SK-N-MC (cell line): ENCODE results near the gene PDS5A.
A peak's percentile ranks its signal among the peaks of the same experiment; 100 is the strongest.

Source experiments
- DNase-seq: peaks from one replicate; pipeline ENCODE4 v3.0.0-alpha.2; 2011; ENCODE audit warnings: low read depth, low spot score
- H3K27ac ChIP-seq: fragments of 200-600 bp; sonication (generic); 2 replicates; pipeline ENCODE4 v1.5.1; 2016; ENCODE audit warnings: mixed run types
- H3K36me3 ChIP-seq: fragments of 200-600 bp; sonication (generic); 2 replicates; pipeline ENCODE4 v1.6.1; 2017; ENCODE audit warnings: antibody characterized with exemption, low read length, mixed read lengths; ENCODE audit not compliant: insufficient read depth
- H3K4me3 ChIP-seq: fragments of 200-600 bp; sonication (generic); 2 replicates; pipeline ENCODE4 v1.5.1; 2016
- H3K9ac ChIP-seq: fragments of 200-600 bp; sonication (generic); 2 replicates; pipeline ENCODE4 v1.8.0; 2017; ENCODE audit warnings: mixed run types, mixed read lengths; ENCODE audit not compliant: insufficient read length
- H3K9me3 ChIP-seq: fragments of 200-600 bp; sonication (generic); 2 replicates; pipeline ENCODE4 v1.6.1; 2017; ENCODE audit warnings: low read depth, mild to moderate bottlenecking, antibody characterized with exemption, low read length, moderate library complexity, mixed read lengths
- EZH2 ChIP-seq: fragments of 200-600 bp; sonication (generic); IDR thresholded peaks from one replicate; pipeline ENCODE4 v1.6.1; 2017; ENCODE audit warnings: antibody characterized with exemption
- FOXP2 ChIP-seq: optimal IDR thresholded peaks from 2 replicates; pipeline ENCODE3; 2011; ENCODE audit warnings: mild to moderate bottlenecking, moderate library complexity; ENCODE audit not compliant: insufficient read depth; ENCODE audit errors: extremely low read length, control extremely low read depth
- POLR2AphosphoS5 ChIP-seq: IDR thresholded peaks from 2 replicates; pipeline ENCODE4 v1.6.1; 2012; ENCODE audit warnings: mild to moderate bottlenecking, low read depth, low read length, borderline replicate concordance

PDS5A gene

GRCh38 chr4:39941682-39942217, 36.0 kb downstream of the PDS5A start:
- no peak for TF ChIP-seq POLR2AphosphoS5
- no peak for TF ChIP-seq EZH2
- no peak for TF ChIP-seq FOXP2
- no peak overlapping the region for H3K4me3 ChIP-seq
- peaks cover 22% of the 10 kb centered on the region for H3K36me3 ChIP-seq
- no peak for DNase-seq
- H3K27ac ChIP-seq: no peak overlapping the region
- H3K9me3 ChIP-seq: no peaks in the 10 kb centered on the region
- H3K9ac ChIP-seq: no peak overlapping the region

DNA sequence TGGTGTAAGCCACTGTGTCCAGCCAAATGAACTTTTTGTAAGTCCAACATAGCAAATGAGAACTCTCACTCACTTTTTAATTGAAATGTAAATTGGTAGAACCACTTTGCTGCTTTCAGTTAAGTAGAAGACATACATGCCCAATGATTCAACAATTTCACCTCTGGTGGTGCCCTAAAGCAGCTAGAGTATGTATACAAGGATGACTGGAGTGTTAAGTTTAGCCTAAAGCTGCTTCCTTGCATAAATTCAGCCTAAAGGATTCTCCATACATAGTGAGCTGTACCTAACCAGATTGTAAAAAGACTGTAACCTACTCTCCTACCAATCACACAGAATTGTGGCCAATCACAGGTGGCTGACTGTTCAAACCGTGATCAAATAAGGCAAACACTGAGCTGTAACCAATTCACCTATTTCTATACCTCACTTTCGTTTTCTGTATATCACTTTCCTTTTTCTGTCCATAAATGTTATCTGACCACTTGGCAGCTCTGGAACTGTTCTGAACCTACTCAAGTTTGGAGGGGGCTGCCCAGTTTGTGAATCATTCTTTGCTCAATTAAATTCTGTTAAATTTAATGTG, 39.9 kb downstream of the PDS5A start:
- Histone ChIP-seq H3K9ac (no peak overlapping the region), H3K4me3 (no peak overlapping the region), H3K27ac (peak overlapping the region; percentile 7), H3K36me3 (peaks cover 16% of the 10 kb centered on the region), H3K9me3 (no peaks in the 10 kb centered on the region)
- TF ChIP-seq POLR2AphosphoS5 (no peak), FOXP2 (no peak), EZH2 (no peak)
- no peak for DNase-seq

- DNase-seq: no peak
- Histone ChIP-seq H3K9ac (no peak overlapping the region), H3K36me3 (peaks cover 10% of the 10 kb centered on the region; the same call in 1 of the 2 replicates), H3K4me3 (no peak overlapping the region), H3K27ac (peak overlapping the region; percentile 7; the same call in 1 of the 2 replicates), H3K9me3 (no peaks in the 10 kb centered on the region)
- TF ChIP-seq POLR2AphosphoS5 (no peak), EZH2 (no peak), FOXP2 (no peak)
Measured at GRCh38 chr4:39936565-39937418, 40.9 kb downstream of the PDS5A start.

DNA sequence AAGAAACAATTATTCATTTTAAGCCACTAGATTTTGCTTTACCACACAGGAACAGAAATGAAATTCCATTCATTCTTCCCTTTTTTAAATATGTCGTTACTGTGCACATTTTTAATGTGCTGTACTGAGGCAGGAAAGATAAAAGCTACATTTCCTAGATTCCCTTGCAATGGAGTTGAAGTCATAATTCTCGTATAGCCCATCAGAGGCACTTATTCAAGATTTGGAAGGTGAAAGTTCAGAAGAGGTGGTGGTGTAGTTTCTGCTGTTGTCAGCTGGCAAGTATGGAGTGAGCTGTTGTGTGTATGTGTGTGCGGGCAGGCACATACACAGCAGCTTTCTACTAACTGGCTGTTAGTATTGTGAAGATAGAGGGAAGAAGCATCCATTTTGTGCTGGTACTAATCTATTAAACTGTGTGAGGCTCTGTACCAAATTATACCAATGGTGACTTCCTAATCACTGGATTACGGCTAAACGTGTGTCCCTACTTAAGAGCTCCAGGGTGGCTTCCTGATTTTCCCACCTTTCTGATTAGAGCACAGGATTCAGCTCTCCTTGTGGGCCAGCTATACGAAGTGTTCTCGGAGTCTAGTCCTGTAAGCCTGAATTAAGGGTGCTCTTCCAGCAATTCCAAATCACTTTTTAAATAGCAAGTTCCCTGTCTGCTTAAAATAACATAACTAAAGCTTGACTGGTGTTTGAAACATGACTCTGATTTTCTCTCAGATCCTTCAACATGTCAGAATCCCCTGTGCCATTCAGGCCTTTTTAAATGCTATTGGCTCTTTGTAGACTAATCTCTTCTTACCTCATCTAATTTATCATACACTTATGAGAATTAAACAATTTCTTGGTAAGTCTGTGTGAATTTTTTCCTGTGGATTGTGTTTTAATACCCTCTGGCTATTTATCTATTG, 43.8 kb downstream of the PDS5A start:
- Histone ChIP-seq H3K9ac (peak overlapping the region; percentile 66), H3K4me3 (peak overlapping the region; percentile 76), H3K27ac (peak overlapping the region; percentile 97), H3K9me3 (no peaks in the 10 kb centered on the region), H3K36me3 (peaks cover 7% of the 10 kb centered on the region; the same call in 1 of the 2 replicates)
- TF ChIP-seq POLR2AphosphoS5: no peak
- TF ChIP-seq FOXP2: no peak
- no peak for TF ChIP-seq EZH2
- peak; percentile 50 for DNase-seq

GRCh38 chr4:39932776-39933402, 44.8 kb downstream of the PDS5A start:
- Histone ChIP-seq H3K27ac (peak overlapping the region; percentile 97), H3K36me3 (peaks cover 9% of the 10 kb centered on the region), H3K9ac (peak overlapping the region; percentile 66), H3K9me3 (no peaks in the 10 kb centered on the region), H3K4me3 (peak overlapping the region; percentile 76)
- no peak for DNase-seq
- TF ChIP-seq EZH2 (no peak), FOXP2 (no peak), POLR2AphosphoS5 (no peak)

- peaks cover 20% of the 10 kb centered on the region for H3K36me3 ChIP-seq
- TF ChIP-seq FOXP2 (no peak), EZH2 (no peak), POLR2AphosphoS5 (no peak)
- H3K4me3 ChIP-seq: no peak overlapping the region
- peak overlapping the region; percentile 27 for H3K27ac ChIP-seq
- H3K9me3 ChIP-seq: no peaks in the 10 kb centered on the region
- no peak overlapping the region for H3K9ac ChIP-seq
- DNase-seq: no peak
Measured at GRCh38 chr4:39931441-39931901, 46.2 kb downstream of the PDS5A start.

GRCh38 chr4:39928538-39928937, 49.2 kb downstream of the PDS5A start:
- Histone ChIP-seq H3K9me3 (no peaks in the 10 kb centered on the region), H3K36me3 (peaks cover 44% of the 10 kb centered on the region), H3K27ac (peak overlapping the region; percentile 15), H3K9ac (no peak overlapping the region), H3K4me3 (no peak overlapping the region)
- TF ChIP-seq FOXP2 (no peak), EZH2 (no peak), POLR2AphosphoS5 (no peak)
- DNase-seq: no peak

GRCh38 chr4:39924014-39924413, 53.7 kb downstream of the PDS5A start:
- Histone ChIP-seq H3K4me3 (no peak overlapping the region), H3K27ac (no peak overlapping the region), H3K9me3 (no peaks in the 10 kb centered on the region), H3K36me3 (peaks cover 71% of the 10 kb centered on the region), H3K9ac (no peak overlapping the region)
- no peak for TF ChIP-seq POLR2AphosphoS5
- TF ChIP-seq FOXP2: no peak
- no peak for TF ChIP-seq EZH2
- DNase-seq: no peak
